Measurements from ENCODE around the gene PRTN3.
A peak's percentile ranks its signal among the peaks of the same experiment; 100 is the strongest.
"Not testable (repeated sequence)": the region's sequence is repeated elsewhere in the genome, so short reads cannot be mapped to it uniquely, and the experiment has no call there.

PRTN3 gene

DNA sequence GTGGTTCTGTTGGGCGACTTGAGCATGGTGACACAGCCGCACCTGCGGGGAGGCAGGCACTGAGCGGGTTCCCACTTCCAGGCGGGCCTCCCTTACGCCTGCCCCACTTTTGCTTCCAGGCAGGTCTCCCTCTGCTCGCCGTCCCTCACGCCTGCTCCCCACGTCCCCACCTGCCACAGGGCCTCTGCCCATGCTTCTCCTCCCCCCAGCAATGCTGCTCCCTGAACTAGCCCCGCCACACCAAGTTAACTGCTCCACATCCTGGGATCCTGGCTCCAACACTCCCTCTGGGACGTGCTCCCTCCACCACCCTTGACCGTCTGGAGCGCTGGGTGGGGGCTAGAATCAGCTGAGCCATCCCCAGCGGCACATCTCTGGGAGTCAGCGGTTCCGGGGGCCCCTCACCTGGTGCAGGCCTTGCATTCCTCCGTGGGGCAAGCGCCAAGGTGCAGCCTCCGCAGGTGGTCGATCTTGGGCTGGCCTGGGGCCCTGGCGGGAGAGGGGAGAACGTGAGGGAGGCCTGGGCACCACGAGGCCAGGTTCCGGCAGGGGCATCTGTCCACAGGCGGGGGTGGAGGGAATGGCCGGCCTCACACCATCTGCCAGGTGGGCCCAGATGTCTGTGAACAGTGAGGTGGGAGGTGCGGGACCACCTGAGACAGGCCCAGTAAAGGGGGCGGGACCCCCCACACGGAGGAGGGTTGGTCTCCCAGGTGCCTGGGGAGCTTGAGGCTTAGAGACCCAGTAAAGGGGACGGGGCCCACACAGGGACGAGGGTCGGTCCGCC is 27.9 kb downstream of the PRTN3 start:
- no peak for DNase-seq

DNA sequence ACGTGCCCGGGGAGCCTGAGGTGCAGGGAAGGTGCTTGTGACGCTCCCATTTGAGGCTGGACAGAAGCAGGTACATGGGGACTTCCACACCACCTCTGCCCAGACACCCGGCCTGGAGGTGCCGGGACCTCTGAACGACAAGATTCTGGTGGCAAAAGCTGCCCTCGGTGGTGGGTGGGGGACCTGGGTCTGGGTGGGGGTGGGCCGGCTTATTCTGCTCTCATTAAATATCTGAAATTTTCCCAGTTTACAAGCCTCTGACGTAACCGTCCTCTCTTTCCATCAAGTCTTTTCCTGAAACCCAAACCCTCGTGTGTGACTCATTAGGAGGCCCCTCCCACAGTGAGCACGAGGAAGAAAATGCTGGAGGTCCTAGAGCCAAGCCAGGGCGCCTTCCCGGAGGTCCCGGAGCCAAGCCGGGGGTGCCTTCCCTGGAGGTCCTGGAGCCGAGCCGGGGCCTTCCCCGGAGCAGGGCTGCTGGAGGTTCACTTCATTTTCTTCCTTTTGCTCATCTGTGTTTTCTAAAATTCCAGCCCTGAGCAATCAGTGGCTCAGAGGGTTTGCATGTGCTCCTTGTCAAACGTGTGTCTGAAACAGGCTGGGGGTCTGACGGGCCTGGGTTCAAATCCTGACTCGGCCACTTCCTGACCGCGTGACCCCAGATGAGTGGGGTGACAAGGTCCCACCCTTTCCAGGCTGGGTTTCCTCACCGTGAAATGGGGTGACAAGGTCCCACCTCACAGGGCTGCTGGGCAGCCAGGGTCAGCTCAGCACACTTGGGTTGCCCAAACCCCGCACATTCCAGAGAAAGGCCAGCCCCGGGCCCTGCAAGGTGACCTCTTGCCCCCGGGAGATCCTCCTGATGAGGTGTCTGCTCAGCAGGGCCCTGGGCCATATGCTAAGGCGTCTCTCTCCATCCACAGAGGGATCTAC is 28.7 kb downstream of the PRTN3 start:
- no peak for DNase-seq

DNA sequence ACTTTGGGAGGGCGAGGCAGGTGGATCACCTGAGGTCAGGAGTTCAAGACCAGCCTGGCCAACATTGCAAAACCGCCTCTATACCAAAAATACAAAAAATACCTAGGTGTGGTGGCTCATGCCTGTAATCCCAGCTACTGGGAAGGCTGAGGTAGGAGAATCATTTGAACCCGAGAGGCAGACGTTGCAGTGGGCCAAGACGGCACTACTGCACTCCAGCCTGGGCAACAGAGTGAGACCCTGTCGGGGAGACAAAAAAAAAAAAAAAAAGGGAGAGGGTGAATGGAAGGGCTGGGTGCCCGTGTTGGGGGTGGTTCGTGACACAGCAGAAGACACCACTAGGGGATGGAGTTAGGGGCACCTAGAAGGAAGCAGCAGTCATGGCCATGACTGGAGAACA is 29.5 kb downstream of the PRTN3 start:
- DNase-seq: no peak

DNA sequence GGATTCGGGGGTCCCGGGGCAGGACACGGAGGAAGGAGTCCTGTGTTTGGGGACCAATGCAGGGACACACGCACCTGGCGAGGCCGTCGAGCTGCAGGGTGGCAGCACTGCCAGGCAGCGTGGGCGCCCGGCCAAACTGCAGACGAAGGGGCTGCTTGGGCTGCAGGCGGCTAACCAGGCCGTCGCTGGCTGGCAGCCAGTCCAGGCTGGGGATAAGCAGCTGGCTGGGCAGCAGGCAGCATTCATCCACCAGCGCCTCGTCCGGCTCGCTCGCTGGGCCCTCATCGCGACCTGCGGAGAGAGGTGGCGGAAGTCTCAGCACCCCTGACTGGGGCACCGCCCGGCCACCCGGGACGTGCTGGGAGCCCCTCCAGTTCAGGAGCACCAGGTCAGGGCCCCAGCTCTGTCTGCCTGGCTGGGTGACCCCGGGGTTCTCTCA is 30.2 kb downstream of the PRTN3 start:
- no peak for DNase-seq

DNA sequence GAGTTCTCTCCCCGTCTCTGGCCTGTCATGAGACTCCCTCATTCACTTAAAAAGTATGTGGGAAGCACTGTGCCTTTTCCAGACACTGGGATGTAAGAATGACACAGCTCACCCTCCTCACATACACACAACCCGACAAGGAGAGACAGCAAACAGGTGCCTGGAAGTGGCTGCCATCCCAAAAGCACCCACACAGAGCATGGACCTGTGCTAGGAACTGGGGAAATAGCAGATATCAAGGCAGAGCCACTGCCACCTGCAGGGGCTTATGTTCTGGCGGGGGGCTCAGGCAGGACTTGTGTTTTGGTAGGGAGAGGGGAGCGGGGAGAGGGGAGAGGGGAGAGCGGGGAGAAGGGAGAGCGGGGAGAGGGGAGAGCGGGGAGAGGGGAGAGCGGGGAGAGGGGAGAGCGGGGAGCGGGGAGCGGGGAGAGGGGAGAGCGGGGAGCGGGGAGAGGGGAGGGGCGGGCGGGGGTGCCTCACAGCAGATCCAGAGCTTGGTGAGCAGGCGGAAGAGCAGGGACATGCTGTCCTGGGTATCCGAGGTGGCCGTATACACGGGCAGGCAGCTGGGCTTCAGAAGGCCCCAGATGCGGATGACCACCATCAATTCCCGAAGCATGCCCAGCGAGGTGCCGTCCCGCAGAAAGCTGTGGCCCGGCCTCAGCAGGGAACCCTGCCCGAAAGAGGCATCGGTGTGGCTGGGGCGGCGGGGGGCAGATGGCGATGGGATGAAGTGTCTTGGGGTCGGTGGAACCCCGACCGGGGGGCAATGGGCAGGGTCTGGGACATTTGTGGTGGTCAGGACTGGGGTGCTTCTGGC is 30.9 kb downstream of the PRTN3 start:
- no peak for DNase-seq

DNA sequence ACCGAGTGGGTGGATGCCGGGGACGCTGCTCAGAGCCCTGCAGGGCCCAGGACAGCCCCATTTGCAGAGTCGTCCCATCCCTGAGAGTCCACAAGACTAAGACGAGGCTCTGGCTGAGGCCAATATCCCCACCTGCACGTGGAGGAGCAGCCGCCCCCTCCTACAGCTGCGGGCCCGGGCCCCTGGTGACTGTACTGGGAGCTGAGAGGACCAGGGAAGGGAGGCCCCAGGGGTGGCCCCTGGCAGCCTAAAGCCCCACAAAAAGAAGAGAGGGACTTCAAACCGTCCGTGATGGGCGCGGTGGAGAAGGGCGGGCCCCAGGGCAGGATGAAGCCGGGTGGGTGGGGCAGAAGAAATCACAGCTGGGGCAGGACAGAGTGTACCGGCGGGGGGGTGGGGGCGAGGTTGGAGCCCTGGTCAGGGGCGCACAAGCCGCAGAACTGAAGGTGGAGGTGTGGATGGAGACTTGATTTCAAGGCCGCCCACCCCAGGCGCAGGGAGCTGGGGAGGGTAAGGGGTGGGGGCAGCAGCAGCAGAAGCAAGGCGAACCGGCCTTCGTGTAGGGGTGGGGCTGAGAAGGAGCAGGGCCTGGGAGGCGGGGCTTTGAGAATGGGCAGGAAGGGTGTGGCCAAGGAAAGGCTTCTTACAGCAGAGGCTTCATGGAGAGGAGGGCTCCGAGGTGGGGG is 31.6 kb downstream of the PRTN3 start:
- peak; percentile 89 for DNase-seq

DNA sequence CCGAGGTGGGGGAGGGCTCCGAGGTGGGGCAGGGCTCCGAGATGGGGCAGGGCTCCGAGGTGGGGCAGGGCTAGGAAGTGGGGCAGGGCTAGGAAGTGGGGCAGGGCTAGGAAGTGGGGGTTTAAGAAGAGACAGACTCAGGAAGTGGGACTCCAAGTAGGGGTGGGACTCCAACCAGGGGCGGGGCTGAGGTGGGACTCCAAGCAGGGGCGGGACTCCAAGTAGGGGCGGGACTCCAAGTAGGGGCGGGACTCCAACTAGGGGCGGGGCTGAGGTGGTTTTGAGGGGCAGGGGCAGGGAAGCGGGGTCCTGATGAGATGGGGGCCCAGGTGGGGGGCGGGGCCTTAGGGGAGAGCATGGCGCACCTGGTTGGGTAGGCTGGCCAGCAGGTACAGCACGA is 32.3 kb downstream of the PRTN3 start:
- DNase-seq: peak; percentile 88

DNA sequence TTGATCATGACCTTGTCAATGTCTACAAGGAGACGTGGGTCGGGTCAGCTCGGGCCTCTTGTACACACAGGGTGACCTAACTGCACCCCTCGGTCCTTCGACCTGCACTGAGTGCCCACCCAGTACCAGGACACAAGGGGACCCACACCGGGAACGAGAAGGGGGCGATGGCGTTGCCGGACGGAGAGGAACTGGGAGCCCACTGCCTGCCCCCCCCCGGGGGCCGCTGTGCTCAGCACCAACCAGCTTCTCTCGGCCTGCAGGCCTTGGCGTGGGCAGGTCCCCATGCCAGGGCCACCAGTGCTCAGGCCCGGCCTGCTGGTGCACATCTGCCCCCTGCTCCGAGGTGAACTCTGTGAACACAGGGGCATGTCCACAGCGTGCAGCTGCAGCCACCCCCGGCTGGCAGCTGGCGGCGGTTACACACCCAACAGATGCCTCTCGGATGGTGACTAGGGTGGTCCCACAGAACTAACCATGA is 32.8 kb downstream of the PRTN3 start:
- DNase-seq: no peak

DNA sequence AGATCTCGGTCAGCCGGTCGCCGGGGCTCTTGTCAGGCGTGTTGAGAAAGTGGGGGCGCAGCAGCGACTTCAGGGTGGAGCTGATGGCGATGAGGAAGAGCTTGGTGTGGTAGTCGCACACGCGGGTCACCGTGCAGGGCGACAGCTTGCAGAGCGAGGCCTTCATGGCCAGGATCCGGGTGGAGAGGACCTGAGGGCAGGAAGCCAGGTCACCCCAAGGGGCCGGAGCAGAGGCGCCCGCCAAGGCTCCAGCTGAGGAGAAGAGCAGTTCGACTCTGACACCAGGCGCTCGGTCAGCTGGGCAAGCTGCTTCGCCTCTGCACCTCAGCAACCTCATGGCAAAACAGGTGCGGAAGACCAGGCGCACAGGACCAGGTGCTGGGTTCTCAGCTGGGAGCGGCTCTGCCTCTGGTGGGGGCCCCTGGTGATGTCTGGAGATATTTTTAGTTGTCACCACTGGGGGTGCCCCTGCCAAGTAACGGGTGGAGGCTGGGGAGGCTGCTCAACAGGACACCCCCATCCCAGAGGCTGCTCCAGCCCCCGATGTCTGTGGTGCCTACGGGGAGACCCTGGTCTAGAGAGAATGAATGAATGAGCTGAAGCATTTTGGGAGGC is 34.6 kb downstream of the PRTN3 start:
- DNase-seq: no peak

DNA sequence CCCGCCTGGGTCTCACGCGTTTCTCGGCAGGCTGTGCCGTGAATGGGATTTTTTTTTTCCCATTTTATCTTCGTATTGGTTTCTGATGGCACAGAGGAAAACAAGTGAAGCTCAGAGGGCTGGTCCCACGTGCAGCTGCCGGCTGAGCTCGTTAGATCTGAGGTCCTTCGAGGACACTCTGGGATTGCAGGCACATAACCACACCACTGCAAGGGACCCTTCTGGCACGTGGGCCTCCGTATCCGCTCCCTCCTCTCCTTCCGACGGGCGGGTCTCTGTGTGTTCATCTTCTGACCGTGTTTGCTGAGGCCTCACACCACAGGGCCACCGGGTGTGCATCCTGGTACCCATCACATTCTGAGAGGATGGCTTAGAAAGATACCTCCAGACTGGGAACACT is 35.3 kb downstream of the PRTN3 start:
- DNase-seq: no peak

DNA sequence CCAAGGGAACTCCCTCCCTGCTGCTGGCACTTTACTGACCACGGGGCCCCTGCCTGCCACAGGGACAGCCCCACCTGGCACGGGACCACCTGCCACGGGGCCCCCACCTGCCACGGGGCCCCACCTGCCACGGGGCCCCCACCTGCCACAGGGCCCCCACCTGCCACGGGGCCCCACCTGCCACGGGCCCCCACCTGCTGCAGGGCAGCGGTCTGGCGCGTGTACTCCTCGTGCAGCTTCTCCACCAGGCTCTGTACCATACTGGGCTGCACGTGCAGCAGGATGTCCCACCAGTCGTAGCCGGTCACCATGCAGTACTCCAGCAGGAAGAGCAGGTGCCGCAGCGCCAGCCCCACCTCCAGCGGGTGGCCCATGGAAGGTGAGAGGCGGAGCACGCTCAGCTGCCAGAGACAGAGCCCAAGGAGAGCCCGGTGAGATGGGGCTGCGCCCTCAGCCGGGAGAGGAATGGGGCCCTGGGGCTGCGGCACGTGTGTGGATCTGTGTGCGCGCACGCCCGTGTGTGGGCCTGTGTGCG is 36.0 kb downstream of the PRTN3 start:
- no peak for DNase-seq

DNA sequence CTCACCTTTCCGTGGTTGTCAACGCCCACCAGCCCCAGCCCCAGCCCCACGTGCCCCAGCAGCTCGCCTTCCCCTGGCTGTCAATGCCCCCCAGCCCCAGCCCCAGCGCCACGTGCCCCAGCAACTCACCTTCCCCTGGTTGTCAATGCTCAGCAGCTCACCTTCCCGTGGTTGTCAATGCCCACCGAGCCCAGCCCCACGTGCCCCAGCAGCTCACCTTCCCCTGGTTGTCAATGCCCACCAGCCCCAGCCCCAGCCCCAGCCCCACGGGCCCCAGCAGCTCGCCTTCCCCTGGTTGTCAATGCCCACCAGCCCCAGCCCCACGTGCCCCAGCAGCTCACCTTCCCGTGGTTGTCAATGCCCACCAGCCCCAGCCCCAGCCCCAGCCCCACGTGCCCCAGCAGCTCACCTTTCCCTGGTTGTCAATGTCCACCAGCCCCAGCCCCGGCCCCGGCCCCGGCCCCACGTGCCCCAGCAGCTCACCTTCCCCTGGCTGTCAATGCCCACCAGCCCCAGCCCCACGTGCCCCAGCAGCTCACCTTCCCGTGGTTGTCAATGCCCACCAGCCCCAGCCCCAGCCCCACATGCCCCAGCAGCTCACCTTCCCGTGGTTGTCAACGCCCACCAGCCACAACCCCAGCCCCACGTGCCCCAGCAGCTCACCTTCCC is 37.3 kb downstream of the PRTN3 start:
- DNase-seq: not testable (repeated sequence)

DNA sequence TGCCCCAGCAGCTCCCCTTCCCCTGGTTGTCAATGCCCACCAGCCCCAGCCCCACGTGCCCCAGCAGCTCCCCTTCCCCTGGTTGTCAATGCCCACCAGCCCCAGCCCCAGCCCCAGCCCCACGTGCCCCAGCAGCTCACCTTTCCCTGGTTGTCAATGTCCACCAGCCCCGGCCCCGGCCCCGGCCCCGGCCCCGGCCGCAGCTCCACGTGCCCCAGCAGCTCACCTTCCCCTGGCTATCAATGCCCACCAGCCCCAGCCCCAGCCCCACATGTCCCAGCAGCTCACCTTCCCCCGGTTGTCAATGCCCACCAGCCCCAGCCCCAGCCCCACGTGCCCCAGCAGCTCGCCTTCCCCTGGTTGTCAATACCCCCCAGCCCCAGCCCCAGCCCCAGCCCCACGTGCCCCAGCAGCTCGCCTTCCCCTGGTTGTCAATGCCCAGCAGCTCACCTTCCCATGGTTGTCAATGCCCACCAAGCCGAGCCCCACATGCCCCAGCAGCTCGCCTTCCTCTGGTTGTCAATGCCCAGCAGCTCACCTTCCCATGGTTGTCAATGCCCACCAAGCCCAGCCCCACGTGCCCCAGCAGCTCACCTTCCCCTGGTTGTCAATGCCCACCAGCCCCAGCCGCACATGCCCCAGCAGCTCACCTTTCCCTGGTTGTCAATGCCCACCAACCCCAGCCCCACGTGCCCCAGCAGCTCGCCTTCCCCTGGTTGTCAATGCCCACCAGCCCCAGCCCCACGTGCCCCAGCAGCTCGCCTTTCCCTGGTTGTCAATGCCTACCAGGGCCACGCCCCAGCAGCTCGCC is 38.2 kb downstream of the PRTN3 start:
- DNase-seq: not testable (repeated sequence)

DNA sequence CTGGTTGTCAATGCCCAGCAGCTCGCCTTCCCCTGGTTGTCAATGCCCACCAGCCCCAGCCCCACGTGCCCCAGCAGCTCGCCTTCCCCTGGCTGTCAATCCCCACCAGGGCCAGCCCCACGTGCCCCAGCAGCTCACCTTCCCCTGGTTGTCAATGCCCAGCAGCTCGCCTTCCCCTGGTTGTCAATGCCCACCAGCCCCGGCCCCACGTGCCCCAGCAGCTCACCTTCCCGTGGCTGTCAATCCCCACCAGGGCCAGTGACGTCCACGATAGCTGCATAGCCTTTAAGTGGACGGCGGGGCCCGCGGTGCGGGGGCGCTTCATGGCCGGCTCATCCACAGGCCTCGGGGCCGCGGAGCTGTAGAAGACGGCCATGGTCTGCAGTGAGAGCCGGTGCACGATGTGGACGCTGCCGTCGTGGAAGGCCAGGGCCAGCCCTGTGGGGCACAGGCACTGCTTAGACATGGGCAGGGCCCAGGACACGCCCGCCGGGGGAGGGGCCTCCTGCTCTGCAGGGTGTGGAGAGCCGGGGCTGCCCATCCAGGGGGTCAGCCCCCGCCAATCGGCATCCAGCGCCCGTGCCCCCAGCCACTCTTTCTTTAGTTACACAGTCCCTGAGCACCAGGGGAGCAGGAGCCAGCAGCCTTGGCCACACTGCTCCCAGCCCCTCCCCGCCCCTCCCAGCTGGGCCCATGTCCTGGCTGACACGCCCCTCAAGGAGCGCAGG is 39.1 kb downstream of the PRTN3 start:
- no peak for DNase-seq

DNA sequence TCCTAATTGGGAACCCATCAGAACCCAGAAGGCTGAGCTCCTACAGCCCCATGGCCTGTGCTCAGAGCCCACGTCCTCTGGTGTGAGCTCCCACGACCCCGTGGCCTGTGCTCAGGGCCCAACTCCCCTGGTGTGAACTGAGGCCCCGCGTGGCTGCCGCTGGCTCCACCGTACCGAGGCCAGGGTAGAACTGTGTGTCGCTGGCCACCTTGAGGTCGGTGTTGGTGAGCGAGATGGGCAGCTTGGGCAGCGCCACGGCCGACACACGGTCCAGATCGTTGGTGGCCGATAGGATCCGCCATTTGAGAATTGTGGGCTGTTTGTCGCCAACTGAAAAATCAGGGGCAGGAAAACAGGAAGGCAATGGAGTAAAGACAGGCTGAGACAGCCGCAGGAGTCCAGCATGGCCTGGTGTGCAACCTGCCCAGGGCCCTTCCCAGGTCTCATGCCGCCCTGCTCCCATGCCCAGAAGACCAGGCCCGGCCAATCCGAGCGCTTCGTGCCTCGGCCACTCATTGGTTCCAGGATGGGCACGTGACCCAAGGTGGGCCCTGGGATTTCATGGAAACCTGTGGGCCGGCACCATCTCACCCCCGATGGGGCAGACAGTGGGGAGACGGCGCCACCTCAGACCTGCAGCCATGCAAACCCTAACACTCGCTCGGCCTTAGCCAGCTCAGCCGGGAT is 40.7 kb downstream of the PRTN3 start:
- DNase-seq: no peak

DNA sequence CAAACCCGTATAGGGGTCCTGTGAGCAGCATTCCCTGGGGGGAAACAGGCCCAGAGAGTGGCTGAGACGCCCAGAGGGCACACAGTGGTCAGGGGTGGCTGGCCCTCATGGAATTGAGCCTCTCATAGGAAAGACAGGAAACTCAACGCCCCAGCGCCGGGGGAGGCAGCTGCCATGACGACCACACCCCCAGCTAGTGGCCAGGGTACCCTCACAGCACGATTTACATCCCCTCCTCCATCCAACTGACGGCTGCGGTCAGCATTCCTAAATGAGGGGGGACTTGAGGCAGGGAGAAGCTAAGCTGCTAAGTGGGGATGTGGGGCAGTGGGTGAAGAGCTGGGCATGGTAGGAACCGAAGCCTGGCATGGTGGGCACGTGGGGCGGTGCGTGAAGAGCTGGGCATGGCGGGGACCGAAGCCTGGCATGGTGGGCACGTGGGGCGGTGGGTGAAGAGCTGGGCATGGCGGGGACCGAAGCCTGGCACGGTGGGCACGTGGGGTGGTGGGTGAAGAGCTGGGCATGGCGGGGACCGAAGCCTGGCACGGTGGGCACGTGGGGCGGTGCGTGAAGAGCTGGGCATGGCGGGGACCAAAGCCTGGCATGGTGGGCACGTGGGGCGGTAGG is 42.2 kb downstream of the PRTN3 start:
- DNase-seq: no peak

DNA sequence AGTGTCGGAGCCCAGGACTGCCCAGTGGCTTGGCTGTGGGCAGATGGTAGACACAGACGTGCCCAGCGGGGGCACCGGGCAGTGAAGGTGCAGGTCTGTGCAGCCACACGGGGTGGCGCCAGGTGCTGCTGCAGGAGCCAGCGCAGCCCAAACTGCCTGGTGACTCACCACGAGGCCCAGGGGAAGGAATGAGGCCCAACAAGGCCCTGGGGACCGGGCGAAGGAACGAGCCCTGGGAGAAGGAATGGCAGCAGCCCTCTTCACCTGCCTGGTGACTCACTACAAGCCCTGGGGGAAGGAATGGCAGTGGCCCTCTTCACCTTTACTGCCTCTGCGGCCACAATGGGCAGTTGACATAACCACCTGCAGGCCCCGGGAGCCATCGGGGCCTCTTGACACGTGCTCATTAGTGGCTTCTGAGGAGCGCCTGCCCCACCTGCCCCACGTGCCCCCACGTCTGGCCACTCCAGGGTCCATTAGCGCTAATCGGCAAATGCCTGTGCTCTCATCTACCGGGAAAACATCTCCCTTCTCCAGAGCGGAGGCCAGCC is 42.9 kb downstream of the PRTN3 start:
- no peak for DNase-seq

All from activated CD4-positive, alpha-beta T cell treated with anti-CD3 and anti-CD28 coated beads, Interleukin-10, Interleukin-2, amounts not matched to agents 100 ng/mL and 50 ng/mL, durations not matched to agents 16 hours and 8 hours (primary cell).